ENCODE measurements around the gene NAB1.
A peak's percentile ranks its signal among the peaks of the same experiment; 100 is the strongest.
"Not testable (repeated sequence)": the region's sequence is repeated elsewhere in the genome, so short reads cannot be mapped to it uniquely, and the experiment has no call there.

Gene NAB1

DNA sequence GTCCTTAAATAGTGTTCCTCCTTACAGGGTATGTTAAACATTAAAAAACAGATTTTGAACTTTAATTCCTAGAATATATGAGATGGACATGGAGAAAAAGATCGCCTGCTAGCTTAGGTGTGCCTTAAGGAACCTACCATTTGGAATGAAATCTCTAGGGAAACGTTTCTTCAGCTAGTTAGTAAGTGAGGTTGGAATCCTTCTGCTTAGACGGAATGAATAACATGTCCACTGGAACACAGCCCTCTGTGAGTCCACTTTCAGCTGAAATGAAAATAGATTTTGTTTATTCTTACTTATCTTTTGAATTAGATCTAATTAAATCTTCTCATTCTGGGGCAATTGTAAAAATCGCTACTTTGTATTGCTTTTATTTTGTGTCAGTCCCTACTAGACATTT, 28.4 kb downstream of the NAB1 start:
- DNase-seq, result no peak

DNA sequence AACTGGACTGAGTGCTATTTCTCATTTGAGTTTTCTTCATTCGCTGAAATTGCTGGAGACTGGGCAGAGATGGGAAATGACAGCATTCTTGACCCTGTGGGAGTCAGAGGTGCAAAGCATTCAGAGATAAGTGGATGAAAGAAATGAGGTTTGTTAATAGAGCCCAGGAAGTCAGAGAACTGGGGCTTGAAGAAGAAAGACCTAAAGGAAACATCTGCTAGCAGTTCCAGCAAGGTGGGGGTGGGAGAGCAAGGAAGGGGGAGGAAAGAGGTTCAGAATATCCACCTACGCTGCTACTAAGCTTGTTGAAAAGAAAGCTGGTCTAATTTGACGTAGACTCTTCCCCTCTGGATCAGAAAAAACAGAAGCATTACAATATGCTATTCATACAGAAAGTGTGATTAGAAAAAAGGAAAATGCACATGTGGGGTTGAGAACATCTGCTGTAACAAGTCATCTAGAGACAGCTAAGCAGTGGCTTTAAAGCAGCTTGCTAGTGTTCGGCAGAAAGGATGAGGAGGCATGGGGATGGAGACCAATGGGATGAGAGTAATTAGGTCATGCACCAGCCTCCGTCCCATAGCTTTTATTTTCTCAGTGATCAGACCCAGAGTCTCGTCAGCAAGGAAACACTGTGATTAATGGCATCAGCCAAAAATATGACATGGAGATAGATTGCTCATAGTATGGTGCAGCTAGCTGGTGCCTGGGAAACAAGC, 29.7 kb downstream of the NAB1 start:
- no peak for DNase-seq

DNA sequence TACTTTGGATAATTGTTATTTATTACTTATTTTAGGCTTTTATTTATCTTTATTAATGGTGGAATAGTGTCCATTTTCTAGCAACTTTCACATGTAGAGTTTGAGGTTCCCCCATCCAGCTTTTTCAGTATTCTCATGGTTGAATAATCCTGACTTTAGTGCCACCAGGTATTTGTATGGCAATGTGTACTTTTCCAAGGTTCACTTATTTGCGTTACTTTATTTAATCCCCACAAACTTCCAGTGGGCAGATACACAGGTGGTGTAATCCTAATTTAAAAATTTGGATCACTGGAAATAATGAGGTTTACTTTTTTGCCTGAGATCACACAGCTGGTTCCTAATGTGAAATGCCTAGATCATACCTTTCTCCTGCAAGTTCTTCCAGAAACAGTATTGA, 30.5 kb downstream of the NAB1 start:
- DNase-seq, result no peak

DNA sequence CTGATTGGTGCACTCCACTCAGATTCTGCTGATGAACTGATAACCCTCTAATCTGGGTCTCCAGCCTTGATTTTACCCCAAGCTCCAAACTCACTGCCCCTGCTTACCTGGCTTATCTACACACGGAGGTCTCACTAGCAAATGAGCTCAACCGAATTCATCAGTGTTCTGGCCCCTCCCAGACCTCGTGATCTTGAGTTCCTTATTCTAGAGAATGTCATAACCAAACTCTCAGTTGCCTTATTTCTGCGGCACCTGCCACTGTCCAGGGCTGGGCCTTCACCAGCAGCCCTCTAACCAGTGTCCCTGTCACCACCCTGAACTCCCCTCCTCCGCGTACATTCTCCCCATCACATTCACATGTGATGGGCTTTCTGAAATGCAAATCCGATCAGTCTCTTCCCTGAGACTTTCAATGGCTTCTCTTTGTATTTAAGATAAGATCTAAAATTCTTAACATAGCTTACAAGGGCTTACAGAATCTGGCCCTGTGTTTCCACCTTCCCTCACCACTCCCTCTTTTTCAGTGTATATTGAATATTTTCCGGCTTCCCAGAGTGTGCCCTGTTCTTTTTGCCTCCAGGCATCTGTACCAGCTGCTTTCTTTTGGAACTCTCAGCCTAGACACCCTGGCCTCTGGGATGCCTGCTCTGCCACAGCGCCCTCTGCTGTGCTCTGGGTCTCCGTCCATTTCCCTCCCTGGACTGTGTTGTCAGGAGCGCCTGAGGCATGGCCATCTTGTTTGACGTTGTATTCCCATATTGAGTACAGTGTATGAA, 31.1 kb downstream of the NAB1 start:
- DNase-seq, result peak; percentile 33

DNA sequence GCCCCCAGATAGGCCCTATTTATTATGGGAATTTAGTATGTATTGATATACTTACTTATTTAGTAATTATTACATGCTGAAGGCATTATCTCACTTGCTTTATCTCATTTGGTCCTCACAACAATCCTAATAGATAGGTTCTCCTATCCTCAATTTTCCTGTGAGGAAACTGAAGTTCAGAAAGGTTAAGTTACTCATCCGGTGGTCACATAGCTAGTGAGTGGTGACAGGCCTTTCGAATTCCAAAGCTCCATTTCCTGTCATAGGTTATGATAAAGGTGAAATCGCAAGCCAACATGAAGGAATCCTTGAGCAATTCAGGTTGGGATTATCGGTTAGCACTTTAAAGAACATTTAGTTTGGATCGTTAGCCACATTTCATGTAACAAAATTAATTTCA, 33.3 kb downstream of the NAB1 start:
- no peak for DNase-seq

DNA sequence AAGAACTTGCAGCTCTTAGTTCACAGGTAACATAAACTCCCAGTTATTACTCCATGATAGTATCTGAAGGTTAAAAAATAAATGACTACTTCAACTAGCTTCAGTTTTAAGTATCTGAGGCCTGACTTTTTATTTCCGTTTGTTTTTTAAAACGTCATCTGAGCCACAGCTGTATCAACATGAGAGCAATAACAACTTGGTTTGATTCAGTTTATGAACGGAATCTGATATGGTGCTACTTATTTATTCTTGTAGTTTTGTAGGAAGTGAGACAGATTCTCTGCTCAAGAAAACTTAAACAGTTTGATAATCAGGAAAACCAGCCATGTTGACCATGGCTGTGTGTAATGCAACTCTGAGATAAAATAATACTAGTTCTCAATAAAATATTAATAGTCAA, 34.9 kb downstream of the NAB1 start:
- DNase-seq, result no peak

DNA sequence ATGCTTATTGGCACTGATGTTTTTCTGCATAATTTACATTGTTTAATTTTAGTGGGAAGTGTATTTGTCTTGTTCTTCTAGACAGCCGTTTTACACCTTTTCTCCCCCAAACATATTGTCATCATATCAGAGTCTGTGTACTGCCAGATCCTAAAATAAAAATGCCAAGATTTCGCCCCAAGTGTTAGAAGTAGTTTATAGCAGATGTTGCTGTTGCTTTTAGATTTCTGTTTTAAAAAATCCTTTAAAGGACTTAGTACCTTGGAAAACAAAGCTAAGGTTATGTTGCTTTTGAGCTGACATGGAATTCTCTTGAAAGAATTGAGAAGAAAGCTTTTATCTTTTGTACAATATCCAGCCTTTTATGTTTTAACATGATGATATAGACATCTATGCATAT, 36.0 kb downstream of the NAB1 start:
- no peak for DNase-seq

DNA sequence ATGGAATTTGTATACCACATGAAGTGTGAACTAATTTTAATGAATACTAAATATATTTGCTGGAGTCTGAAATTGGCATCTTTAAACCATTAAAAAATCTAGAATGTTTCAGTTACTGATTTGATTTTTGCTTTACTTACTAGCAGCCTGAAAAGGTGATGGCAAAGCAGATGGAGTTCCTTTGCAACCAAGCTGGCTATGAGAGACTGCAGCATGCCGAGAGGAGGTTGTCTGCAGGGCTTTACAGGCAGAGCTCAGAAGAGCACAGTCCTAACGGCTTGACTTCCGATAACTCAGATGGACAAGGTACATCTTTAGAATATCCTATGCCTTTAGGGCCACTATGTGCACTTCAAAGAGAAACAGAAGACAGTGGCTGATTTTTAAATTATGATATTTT, 36.5 kb downstream of the NAB1 start:
- no peak for DNase-seq

DNA sequence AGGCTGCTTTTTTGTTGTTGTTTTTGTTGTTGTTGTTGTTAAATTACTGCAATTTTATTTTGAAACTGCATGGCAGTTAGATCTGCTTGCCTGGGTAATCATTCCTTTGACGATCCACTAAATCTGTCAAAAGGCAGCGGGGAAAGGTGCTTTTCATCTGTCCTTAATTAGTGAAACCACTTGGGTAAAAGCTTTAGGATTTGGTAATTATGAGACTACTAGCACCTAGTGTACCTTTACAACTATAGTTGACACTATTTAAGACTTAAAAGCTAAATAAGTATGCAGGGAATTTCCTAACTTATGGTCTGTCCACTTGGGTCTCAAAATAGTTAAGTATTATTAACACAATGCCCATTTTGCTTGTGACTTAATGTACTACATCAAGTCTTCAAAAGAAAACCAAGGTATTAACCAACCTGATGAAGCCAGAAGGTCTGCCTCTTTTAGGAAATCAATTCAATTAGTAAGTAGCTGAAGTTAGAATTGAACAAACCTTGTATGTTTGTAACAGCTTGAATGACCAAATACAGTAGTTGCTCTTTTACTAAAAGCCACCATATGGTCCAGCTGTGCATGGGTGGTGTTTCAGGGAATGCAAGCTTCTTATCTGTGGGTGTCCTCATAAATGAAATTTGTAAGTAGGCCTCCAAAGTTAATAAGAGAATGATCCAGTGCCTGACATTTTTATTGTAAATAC, 44.8 kb downstream of the NAB1 start:
- no peak for DNase-seq

DNA sequence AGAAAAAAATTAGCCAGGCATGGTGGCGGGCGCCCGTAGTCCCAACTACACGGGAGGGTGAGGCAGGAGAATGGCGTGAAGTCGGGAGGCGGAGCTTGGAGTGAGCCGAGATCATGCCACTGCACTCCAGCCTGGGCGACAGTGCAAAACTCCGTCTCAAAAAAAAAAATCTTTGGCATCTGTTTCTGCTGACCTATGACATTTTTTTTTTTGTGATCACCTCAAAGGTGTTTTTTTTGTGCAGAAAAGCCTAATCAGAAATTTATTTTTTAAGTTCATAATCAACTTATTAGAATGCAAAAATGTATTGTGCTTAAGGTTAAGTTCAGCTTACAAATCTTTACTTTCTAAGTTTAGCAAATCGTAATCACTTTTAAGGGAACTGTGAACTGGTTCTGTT, 45.6 kb downstream of the NAB1 start:
- no peak for DNase-seq

DNA sequence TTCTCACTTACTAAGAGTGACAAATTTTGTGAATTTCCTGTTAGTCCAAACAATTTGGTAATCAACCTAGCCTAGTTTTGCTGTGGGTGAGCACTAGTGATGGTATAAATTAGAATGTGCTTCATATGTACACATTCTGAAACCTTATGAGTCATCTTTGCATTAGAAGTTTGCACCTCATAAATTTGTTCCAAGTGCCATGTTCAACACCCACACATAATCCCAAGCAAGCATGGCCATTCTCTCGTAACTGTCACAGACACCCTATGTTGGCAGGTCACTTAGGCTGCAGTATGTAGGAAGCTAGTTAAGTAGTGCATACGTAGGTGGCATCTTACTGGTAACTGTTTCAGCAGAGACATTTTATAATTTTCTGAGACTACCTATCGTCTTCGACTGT, 46.9 kb downstream of the NAB1 start:
- DNase-seq, result no peak

DNA sequence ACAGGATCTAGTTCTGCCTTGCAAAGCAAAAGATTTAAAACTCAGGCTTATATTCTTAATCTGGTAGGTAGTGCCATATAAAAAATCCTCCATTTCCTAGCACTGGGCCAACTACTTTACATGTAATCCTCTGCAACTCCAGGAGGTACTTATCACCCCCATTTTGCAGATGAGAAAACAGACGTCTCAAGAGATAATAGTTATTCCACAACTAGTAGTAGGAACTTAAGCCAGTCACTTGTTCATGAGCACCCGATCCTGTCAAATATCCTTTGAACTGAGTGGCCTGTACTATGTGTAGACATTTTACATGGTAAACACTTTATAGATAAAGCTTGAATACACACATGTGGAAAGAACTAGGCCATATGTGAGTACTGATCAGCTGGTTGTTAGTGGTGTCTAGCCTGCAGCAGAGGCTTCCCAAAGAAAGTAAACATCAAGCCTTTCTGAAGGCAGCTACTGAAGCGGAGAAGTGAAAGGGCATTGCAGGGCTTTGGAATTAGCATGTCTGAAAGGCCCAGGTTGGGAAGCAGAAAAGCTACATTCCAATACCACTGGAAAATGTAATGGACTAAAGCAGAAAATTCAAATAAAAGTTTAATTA, 48.0 kb downstream of the NAB1 start:
- no peak for DNase-seq

DNA sequence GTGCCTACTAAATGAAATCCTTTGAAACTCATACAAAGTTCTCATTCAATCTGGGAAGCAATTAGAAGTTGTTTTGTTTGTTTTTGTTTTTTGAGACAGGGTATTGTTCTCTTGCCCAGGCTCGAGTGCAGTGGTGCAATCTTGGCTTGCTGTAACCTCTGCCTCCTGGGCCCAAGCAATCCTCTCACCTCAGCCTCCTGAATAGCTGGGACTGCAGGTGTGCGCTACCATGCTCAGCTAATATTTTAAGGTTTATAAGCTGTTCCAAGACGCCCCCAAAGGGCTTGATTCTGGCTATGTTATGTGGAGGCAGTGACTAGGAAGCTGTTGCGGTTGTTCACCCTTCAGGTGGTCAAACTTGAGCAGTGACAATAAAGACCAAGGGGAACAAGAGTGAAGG, 48.5 kb downstream of the NAB1 start:
- DNase-seq, result no peak

DNA sequence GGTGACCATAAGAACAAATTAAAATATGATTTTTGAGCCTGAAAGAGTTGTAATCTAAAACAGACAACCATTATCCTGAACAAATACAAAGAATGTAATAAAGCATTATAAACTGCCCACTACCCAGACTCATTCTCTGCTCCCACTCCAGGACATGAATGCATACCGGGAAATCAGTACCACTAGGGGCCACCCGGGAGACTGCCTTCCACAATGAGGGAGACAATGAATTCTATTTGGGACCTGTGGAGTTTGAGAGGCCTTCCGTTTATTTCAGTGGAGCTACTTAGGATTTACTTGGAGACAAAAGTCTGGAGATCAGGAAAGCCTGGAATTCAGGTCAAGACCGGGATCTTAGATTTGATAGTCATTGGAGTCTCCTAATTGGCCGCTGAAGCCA, 50.0 kb downstream of the NAB1 start:
- no peak for DNase-seq

DNA sequence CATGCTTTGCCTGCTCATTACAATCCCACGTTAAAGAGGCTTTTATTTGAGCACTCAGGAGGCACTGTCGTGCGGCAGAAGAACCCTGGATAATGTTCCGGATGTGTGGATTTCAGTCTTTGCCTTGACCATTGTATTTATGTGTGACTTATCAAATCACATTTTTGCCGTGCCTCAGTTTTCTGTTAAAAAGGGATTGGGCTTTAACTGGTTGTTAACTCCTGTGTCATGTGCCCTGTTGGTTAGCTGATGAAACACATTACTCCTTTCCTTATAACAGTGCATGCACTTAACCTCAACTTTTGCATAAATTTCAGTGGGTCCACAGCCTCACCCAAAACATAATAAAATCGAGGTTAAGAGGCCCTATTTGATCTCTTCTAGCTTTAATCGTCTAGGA, 52.7 kb downstream of the NAB1 start:
- no peak for DNase-seq

DNA sequence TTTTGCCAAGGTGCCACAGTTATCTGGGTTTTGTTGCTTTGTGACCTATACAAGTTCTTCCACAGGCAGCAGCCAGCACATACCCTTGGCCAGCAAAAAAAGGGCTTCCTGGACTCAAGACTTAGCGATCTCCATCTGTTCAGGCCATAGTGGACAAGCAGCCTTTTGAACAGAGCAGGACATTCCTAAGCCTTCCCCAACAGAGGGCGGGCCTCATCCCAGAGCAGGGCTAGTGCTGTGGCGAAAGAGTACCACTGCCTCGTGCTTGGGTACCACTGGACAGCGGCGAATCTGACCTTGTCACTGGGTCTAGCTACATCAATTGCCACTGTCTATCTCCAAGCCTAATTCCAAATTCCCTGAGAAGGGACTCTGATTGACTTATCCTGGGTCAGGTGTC, 56.4 kb downstream of the NAB1 start:
- no peak for DNase-seq

DNA sequence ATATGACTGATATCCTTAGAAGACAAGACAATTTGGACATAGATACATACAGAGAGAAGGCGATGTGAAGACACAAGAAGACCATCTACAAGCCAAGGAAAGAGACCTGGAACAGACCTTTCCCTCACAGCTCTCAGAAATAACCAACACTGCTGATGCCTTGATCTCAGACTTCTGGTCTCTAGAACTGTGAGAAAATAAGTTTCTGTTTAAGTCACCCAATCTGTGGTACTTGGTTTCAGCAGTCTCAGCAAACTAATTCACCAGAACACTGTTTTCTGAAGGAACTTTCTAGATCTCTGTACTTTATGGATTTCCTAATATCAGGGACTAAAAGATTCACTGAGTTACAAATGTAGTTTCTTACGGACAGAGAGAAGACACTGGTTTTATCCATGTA, 58.8 kb downstream of the NAB1 start:
- DNase-seq, result no peak

DNA sequence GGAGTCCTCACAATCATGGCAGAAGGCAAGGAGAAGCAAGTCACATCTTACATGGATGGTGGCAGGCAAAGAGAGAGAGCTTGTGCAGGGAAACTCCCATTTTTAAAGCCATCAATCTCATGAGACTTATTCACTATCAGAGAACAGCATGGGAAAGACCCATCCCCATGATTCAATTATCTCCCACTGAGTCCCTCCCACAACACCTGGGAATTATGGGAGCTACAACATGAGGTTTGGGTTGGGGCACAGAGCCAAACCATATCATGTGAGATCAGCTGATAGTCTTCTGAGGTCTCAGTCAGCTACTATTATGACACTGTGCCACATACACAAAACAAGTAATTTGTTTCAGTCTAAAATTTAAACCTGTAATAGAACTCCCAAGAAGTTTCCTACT, 59.8 kb downstream of the NAB1 start:
- not testable (repeated sequence) for DNase-seq

DNA sequence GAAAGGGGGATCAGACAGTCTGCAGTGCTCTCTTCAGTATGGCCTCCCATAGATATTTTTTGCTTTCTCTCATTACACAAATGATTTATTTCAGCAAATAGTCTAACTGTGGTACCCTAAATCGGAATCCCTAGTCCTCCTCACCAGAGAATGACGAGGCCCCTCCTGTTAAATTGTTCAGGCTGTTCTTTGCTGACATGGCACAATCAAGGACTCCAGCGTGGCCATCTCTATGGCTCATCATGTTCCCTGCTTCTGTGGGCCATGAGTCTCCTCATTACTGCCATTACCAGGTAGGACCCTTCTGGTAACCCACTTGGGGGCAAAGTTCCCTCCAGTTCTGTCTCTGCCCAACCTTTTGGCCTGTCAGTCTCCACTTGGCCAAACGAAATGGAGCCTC, 62.2 kb downstream of the NAB1 start:
- no peak for DNase-seq

DNA sequence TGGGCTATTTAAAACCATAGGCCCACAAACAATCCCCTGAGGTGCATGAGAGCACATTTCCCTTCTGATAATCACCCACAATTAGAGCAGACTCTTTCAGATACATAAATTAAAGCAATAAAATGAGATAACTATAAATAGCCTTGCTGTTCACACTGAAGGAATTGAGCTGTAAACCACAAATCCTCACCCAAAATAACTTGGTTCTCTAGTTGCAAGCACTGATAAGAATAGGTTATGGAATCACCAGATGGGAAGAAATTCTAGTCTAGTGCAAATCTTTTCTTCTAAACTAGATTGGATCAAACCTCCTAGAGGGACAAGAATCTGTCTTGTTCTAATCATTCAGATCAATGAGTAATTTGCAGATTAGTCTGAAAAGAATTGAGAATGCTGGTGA, 64.6 kb downstream of the NAB1 start:
- no peak for DNase-seq

DNA sequence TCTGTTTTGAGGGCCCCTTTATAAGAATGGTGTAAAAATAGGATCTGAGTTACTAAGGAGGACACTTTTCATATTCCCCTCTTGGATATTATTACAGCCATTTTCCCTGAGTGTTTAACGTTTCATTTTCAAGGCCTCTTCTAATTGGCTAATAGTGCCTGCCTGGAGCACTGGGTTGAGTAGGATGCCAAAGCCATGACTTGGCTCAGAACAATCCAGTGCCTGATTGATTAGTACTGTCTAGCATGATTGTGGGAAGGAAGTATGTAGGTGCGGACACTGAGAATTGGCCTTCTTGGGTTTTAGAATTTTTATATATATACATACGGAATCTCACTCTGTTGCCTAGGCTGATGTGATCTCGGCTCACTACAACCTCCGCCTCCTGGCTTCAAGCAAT, 66.1 kb downstream of the NAB1 start:
- no peak for DNase-seq

DNA sequence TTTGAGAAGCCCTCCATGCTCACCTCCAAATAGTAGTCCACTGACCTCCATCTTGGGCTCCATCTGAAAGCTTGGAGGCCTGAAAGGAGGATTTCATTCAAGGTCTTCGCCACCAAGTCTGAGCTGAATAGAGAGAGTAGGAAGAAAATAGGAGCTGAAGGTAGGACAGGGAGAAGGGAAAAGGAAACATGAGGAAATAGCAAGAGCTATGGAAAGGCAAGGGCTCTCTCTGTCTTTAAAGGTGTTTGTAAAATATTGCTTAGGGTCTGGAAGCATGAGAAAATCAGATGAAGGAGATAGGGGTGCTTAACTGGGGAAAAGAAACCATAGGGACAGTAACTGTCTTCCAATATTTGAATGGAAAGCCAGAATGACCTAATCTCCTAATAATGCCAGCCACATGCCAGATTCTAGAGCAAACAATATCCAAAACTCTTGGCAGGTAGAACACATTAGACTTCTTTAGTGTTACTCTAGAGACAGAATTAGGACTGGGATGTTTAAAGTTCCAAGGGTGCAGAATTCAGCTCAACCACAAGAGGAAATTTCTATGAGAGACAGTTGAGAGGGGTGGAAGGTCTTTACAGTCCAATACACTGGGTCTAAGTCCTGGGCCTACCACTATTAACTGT, 67.4 kb downstream of the NAB1 start:
- DNase-seq, result no peak

DNA sequence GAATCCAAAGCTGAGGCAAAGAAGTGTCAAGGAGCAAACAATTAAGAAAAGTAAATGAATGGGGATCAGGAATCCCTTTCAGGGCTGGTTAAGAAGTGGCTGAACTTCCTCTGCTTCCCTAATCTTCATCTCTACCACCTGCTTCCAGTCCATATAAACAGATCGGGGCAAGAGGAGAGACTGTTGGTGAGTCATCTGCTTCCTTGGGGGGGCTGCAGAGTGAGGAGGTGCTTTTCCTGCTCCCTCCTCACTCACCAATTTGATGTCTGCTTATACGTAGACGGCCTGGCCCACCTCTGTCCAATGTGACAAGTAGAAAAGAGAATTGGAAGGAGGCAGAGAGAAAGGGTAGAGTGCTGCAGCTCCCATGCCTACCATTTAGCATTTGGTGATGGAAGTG, 68.4 kb downstream of the NAB1 start:
- no peak for DNase-seq

Measured in NCI-H748 treated with DMSO at 0.1 percent for 48 hours (cell line).